K562 (cell line): Measurements from ENCODE around the gene SYNPO. TPM values are rescaled to one million over a fixed set of nuclear protein-coding genes. Genes with fewer than 3 reads are reported as not detected.
A peak's percentile ranks its signal among the peaks of the same experiment; 100 is the strongest.

ENCODE experiments used
- BACH1 ChIP-seq: fragments of 200-800 bp; sonication (Bioruptor generic); IDR thresholded peaks from 2 replicates; pipeline ENCODE4 v1.6.1; 2016; ENCODE audit warnings: missing genetic modification characterization, missing compliant biosample characterization
- ETS2 ChIP-seq: IDR thresholded peaks from 2 replicates; pipeline ENCODE4 v1.6.1; 2016; ENCODE audit warnings: borderline replicate concordance, missing genetic modification characterization, mild to moderate bottlenecking, moderate library complexity, missing compliant biosample characterization; ENCODE audit not compliant: poor library complexity, severe bottlenecking
- HMG20B ChIP-seq: fragments of 250-450 bp; sonication (Bioruptor Pico); IDR thresholded peaks from 2 replicates; pipeline ENCODE4 v1.5.0; 2021; ENCODE audit warnings: mild to moderate bottlenecking
- HNRNPUL1 ChIP-seq: fragments of 200-400 bp; formaldehyde crosslinking; IDR thresholded peaks from 2 replicates; pipeline ENCODE4 v1.6.1; 2017; ENCODE audit warnings: low read length
- ILK ChIP-seq: fragments of 450-650 bp; IDR thresholded peaks from 2 replicates; pipeline ENCODE4 v1.6.1; 2016; ENCODE audit warnings: missing genetic modification characterization, low read depth, mild to moderate bottlenecking, missing compliant biosample characterization, moderate library complexity, borderline replicate concordance
- JUN ChIP-seq, 2 experiments: sonication (generic) in 1 of 2; formaldehyde crosslinking in 1 of 2; IDR thresholded peaks; 2 replicates each; pipeline versions ENCODE4 v1.6.1 to v1.8.0; 2012 to 2022; ENCODE audit warnings: borderline replicate concordance in 2 of 2, mild to moderate bottlenecking in 2 of 2, improper control_type of control experiment in 1 of 2, low read depth in 1 of 2, low read length in 1 of 2, missing genetic modification reagents in 1 of 2
- MCM5 ChIP-seq: fragments of 450-650 bp; IDR thresholded peaks from 2 replicates; pipeline ENCODE4 v1.6.1; 2016; ENCODE audit warnings: low read depth
- MTA3 ChIP-seq: fragments of 450-650 bp; formaldehyde crosslinking; IDR thresholded peaks from 2 replicates; pipeline ENCODE4 v1.6.1; 2017; ENCODE audit warnings: mild to moderate bottlenecking, borderline replicate concordance
- MXI1 ChIP-seq: IDR thresholded peaks from 2 replicates; pipeline ENCODE4 v1.6.1; 2011; ENCODE audit warnings: low read depth, mild to moderate bottlenecking, improper control_type of control experiment, low read length
- PTTG1 ChIP-seq: fragments of 450-650 bp; IDR thresholded peaks from 2 replicates; pipeline ENCODE4 v1.6.1; 2016; ENCODE audit warnings: low read depth, mild to moderate bottlenecking, missing genetic modification characterization, missing compliant biosample characterization
- RAD21 ChIP-seq, 2 experiments: fragments of 250-450 bp in 1 of 2; fragments of 450-650 bp in 1 of 2; sonication (Bioruptor Pico) in 1 of 2; formaldehyde crosslinking in 1 of 2; IDR thresholded peaks in 1 of 2; conservative IDR thresholded peaks in 1 of 2; 2 replicates each; pipeline versions ENCODE4 v1.4.0 to v1.8.0; 2020 to 2022; ENCODE audit warnings: mild to moderate bottlenecking in 2 of 2, moderate library complexity in 1 of 2
- RFX5 ChIP-seq: IDR thresholded peaks from 2 replicates; pipeline ENCODE4 v1.6.1; 2011; ENCODE audit warnings: low read depth, mild to moderate bottlenecking, improper control_type of control experiment, low read length
- SPI1 ChIP-seq: IDR thresholded peaks from 2 replicates; pipeline ENCODE4 v1.6.1; 2011; ENCODE audit warnings: low read depth, low read length, control low read depth, borderline replicate concordance
- TEAD4 ChIP-seq, 2 experiments: sonication (generic) in 1 of 2; formaldehyde crosslinking in 1 of 2; IDR thresholded peaks; 2 replicates each; pipeline versions ENCODE4 v1.6.1 to v1.8.0; 2012 to 2022; ENCODE audit warnings: borderline replicate concordance in 1 of 2, inconsistent platforms in 1 of 2, low read length in 1 of 2, mild to moderate bottlenecking in 1 of 2, missing genetic modification reagents in 1 of 2
- YY1 ChIP-seq, 3 experiments: IDR thresholded peaks; 2 replicates each; pipeline ENCODE4 v1.6.1; 2011; ENCODE audit warnings: low read length in 2 of 3, mild to moderate bottlenecking in 2 of 3, moderate library complexity in 2 of 3, borderline replicate concordance in 1 of 3, control low read depth in 1 of 3, low read depth in 1 of 3; ENCODE audit not compliant: insufficient read depth in 3 of 3, insufficient replicate concordance in 2 of 3, control insufficient read depth in 1 of 3, insufficient read length in 1 of 3; ENCODE audit errors: extremely low read depth in 1 of 3
- ZC3H4 ChIP-seq: sonication (generic); formaldehyde crosslinking; IDR thresholded peaks from 2 replicates; pipeline ENCODE4 v1.9.0; 2021; ENCODE audit warnings: missing genetic modification reagents, borderline replicate concordance
- ZKSCAN8 ChIP-seq: fragments of 200-800 bp; sonication (Bioruptor generic); IDR thresholded peaks from 2 replicates; pipeline ENCODE4 v1.6.1; 2016; ENCODE audit warnings: missing genetic modification characterization, missing compliant biosample characterization
- polyA plus RNA-seq, 8 experiments: library from polyadenylated mRNA; depleted of rRNA in 4 of 8; stranded (reverse) in 5 of 8; unstranded in 3 of 8; fragments of >200 nt; fragmentation: Nextera tagmentation in 2 of 8; fragmentation: Illumina TruSeq in 1 of 8; extraction: Ambion mirVana in 2 of 8; extraction: Trizol in 1 of 8; gene quantifications; 2 replicates each; pipeline versions ENCODE4 v1.2.1 to v1.2.3, GENCODE V29; 2011 to 2014; ENCODE audit warnings: inconsistent platforms in 1 of 8, missing spikeins in 1 of 8
- total RNA-seq, 7 experiments: library from RNA; depleted of rRNA in 6 of 7; stranded (reverse); fragments of >200 nt in 6 of 7; fragmentation: Illumina TruSeq in 2 of 7; extraction: Trizol in 2 of 7; gene quantifications; 2 replicates each; pipeline versions ENCODE4 v1.2.1 to v1.2.3, GENCODE V29; 2011 to 2021; ENCODE audit warnings: low replicate concordance in 1 of 7
- TF ChIP-seq, protein P1 (sequence below), 3 experiments: fragments of 200-800 bp in 1 of 3; fragments of 250-450 bp in 1 of 3; fragments of 450-650 bp in 1 of 3; sonication (Bioruptor Pico) in 1 of 3; sonication (Bioruptor generic) in 1 of 3; formaldehyde crosslinking in 1 of 3; IDR thresholded peaks; 2 replicates each; pipeline versions ENCODE4 v1.6.1 to v1.8.0; 2016 to 2022; ENCODE audit warnings: mild to moderate bottlenecking in 2 of 3, missing genetic modification characterization in 2 of 3, missing compliant biosample characterization in 1 of 3, moderate library complexity in 1 of 3
- TF ChIP-seq, protein P2 (sequence below): fragments of 450-650 bp; IDR thresholded peaks from 2 replicates; pipeline ENCODE4 v1.6.1; 2017; ENCODE audit warnings: antibody characterized with exemption

Gene SYNPO
- total and polyA plus RNA-seq, 9 of the 15 experiments (the other 6 are each of a cell fraction or from before 2014, with no cell fraction given), result 0.01 to 0.31 (median 0.03) TPM; not detected in 4

DNA sequence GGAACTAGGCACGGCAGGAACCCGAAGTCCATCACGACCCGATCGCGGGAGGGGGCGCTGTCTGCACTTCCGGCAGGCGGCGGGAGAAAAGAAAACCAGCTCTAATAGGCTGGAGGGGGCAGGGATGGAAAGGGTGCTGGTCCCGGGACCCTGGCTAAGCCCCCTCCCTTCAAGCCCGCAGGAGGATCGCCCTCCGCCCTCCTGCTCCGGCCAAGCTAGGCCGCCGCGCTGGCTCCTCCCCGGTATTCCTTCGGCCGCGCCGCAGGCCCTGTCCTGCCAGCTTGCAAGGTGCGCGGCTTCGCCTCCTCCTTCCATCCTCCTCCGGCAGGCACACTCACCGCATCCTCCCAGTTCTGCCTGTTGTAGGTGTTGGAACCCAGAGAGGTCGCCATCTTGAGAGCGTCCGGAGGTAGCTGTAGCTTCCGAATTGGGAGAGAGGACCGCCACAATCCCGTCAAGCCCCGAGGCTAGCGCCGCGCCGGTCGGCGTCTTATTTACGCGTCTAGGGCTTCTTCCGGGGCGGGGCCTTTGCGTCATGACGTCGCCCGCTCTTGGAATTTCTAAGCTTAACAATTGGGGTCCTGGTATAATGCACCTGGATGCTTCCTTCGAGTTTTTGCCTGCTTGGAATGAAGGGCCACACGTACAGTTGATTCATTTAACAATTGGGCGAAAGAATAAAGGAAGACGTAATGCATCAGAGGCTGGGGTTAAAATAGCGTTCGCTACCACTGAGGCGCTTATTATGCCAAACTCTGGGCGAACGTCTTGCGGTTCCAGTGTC lies 60.3 kb downstream of the SYNPO start, which contains the start of gene RBM22 (continued):
- TF ChIP-seq MXI1 (no peak), HNRNPUL1 (no peak), PTTG1 (tag) (no peak), YY1 (IDR thresholded peaks at IDR 0.05; ENCODE audit: borderline replicate concordance in 1 of 3, control insufficient read depth in 1 of 3, extremely low read depth in 1 of 3, insufficient read depth in 3 of 3, insufficient read length in 1 of 3, insufficient replicate concordance in 2 of 3, low read depth in 1 of 3, low read length in 2 of 3) (peak; percentile 58 to 97 (median 92)), MCM5 (no peak), MTA3 (peak; percentile 80; the same call in 1 of the 2 replicates), BACH1 (tag) (no peak), ZC3H4 (no peak), JUN (IDR thresholded peaks at IDR 0.05; ENCODE audit: borderline replicate concordance, low read depth, low read length) (no peak; the same call in 1 of the 2 replicates), JUN (CRISPR knock-in tag; IDR thresholded peaks at IDR 0.05; ENCODE audit: borderline replicate concordance) (no peak), RFX5 (no peak), RAD21 (CRISPR knock-in tag; conservative IDR thresholded peaks at IDR 0.05 in 1 of 2, IDR thresholded peaks at IDR 0.05 in 1 of 2) (peak; percentile 36; a peak in 3 of 4 replicates), ZKSCAN8 (CRISPR knock-in tag) (no peak), ILK (tag) (no peak), ETS2 (no peak), HMG20B (no peak), TEAD4 (IDR thresholded peaks at IDR 0.05; ENCODE audit: low read length) (peak; percentile 74), TEAD4 (CRISPR knock-in tag; IDR thresholded peaks at IDR 0.05; ENCODE audit: borderline replicate concordance) (no peak), SPI1 (peak; percentile 37; the same call in 1 of the 2 replicates)
- TF ChIP-seq, protein P1, sequence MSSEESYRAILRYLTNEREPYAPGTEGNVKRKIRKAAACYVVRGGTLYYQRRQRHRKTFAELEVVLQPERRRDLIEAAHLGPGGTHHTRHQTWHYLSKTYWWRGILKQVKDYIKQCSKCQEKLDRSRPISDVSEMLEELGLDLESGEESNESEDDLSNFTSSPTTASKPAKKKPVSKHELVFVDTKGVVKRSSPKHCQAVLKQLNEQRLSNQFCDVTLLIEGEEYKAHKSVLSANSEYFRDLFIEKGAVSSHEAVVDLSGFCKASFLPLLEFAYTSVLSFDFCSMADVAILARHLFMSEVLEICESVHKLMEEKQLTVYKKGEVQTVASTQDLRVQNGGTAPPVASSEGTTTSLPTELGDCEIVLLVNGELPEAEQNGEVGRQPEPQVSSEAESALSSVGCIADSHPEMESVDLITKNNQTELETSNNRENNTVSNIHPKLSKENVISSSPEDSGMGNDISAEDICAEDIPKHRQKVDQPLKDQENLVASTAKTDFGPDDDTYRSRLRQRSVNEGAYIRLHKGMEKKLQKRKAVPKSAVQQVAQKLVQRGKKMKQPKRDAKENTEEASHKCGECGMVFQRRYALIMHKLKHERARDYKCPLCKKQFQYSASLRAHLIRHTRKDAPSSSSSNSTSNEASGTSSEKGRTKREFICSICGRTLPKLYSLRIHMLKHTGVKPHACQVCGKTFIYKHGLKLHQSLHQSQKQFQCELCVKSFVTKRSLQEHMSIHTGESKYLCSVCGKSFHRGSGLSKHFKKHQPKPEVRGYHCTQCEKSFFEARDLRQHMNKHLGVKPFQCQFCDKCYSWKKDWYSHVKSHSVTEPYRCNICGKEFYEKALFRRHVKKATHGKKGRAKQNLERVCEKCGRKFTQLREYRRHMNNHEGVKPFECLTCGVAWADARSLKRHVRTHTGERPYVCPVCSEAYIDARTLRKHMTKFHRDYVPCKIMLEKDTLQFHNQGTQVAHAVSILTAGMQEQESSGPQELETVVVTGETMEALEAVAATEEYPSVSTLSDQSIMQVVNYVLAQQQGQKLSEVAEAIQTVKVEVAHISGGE (CRISPR knock-in tag; IDR thresholded peaks at IDR 0.05), result peak in 2 of 3 experiments; percentile 18 to 86; a peak in 2 of 6 replicates
- TF ChIP-seq, protein P2, sequence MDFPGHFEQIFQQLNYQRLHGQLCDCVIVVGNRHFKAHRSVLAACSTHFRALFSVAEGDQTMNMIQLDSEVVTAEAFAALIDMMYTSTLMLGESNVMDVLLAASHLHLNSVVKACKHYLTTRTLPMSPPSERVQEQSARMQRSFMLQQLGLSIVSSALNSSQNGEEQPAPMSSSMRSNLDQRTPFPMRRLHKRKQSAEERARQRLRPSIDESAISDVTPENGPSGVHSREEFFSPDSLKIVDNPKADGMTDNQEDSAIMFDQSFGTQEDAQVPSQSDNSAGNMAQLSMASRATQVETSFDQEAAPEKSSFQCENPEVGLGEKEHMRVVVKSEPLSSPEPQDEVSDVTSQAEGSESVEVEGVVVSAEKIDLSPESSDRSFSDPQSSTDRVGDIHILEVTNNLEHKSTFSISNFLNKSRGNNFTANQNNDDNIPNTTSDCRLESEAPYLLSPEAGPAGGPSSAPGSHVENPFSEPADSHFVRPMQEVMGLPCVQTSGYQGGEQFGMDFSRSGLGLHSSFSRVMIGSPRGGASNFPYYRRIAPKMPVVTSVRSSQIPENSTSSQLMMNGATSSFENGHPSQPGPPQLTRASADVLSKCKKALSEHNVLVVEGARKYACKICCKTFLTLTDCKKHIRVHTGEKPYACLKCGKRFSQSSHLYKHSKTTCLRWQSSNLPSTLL, result no peak
